Measurements from ENCODE around the gene MAGI1.

The MAGI1 gene

DNA sequence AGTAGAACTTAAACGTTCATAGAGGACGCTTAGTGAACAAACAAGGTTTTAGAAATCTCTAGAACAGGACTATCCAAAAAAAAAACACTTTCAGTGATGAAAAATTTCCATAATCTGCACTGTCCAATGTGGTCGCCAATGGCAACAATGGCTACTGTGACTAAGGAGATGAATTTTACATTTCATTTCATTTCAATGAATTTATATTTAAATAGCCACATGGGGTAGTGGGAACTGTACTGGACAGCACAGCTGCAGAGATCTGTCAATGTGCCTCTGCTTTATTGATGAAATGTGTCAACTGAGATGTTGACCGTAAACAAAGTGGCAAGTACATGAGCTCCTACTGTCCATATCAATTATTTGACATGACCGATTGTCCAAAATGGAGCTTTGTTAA, 222.5 kb downstream of the MAGI1 start:
- intact Hi-C loops (cut with DNase I): no loop called here
- no peak for DNase-seq

DNA sequence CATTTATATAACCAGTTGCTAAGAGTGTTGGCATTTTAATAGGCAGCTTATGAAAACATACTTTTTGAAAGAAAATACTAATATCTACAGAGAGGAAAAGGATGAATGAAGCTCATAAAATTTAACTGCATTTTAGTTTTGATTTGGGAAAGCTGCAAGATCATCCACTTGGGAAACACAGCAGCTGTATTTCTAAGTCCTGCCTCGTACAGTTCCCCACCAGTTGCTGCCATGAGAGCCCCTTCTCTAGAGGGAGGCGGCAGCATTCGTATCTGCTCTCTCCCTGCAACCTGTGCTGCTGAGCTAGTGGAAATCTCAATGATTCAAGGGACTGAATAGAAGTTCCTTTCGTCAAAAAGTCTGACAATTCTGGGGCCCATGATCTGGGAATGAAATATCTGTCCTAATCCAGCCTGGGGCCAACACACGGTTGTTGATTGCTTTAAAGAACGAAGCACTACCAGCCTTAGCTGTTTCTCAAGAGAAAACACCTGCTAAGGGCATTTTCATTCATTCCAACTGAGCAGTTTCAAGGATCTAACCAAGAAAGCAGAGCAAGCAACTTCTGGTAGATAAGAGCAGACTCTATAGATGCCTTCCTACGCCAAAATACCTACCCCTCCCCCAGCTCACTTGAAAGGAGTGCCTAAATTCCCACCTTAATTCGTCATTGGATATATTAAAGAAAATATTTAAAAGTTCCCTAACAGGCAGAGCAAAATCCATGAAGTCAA, 223.7 kb downstream of the MAGI1 start:
- intact Hi-C loops (cut with DNase I): no loop called here
- no peak for DNase-seq

DNA sequence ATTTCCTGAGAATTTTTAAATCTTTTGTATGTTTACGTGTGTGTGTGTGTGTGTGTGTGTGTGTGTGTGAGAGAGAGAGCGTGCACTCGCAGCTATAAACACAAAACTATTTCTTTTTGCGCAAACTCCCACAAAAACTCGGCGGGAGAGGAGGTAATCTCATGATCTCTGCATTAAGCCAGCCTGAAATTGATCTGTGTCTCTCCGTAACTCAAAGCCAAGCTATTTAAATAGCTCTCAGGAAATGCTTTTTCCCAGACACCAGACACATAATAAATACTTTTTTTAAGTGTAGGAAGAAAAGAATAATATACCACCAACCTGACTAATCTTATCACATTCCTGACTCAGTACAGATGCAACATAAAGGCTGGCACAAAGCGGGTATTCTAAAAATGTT, 226.8 kb downstream of the MAGI1 start:
- intact Hi-C loops (cut with DNase I): no loop called here
- DNase-seq: no peak

DNA sequence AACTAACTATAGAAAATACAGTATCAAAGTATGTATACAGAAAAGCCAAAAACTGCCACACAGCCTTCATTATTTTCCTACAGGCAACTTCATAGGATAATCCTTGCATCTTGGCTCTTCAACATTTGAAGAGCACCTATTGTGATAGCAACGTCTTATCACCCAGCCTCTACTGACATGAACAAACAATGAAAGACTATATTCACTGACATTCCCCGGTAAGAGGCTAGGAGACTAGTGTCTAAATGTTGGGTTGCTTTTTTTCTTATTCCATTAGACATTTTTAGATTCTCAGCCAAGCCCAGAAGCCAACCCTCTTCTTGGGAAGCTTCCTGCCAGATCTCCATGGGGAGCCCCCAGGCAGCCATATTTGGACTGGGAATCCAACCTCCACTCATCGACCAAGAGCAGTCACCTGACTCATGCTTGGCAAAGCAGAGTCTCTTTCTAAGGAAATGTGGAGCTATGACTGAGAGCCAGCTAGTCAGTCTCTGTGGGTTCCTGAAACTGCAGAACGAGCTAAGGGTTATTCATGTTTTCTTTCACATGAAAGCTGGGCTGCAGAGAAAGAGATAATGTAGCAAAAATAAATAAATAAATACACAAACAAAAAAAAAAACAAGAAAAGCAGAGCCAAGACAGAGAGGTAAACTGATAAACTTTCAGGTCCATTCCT, 227.5 kb downstream of the MAGI1 start:
- intact Hi-C loops (cut with DNase I): no loop called here
- DNase-seq: peak in 4 of 10 donors; percentile 9 to 68 (median 25)

DNA sequence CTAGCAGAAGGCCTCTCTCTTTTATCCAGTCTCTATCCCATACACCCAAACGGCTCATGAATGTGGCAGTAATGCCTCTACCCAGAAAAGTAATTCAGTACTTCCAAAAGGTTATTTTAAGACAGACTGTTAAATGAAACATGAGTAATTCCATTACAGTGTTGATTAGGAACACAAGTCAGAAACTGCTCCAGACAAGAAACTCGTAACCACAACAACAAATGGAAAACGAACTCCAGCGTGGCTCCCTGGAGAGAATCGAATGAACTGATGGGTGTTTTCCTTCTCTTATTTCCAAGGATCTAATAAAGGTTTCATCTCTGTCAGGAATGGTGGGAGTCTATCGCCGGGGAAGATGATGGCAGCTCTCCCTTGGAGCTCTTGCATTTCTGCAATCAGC, 228.4 kb downstream of the MAGI1 start:
- intact Hi-C loops (cut with DNase I): no loop called here
- no peak for DNase-seq

DNA sequence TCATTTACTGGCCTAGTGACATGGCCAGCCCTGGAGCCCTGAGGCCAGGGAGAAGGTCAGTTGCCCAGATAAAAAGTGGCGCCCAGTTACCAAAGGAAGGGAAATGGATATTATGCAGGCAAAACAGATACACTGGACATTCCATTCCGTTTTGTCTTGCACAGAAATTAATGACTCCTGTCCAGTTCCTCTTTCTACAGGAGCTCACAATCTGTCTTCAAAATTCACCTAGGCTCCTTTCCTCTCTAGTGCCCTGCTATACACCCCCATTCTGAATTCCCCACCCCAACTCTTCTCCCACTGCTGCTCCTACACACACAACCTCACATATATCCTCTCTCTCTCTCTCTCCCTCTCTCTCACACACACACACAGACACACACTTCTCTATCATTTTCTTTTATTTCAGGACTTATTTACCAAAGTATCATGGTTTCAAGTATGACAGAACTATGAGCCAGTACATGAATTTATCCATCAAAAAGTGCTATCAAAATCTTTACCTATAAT, 229.0 kb downstream of the MAGI1 start:
- intact Hi-C loops (cut with DNase I): no loop called here
- no peak for DNase-seq

DNA sequence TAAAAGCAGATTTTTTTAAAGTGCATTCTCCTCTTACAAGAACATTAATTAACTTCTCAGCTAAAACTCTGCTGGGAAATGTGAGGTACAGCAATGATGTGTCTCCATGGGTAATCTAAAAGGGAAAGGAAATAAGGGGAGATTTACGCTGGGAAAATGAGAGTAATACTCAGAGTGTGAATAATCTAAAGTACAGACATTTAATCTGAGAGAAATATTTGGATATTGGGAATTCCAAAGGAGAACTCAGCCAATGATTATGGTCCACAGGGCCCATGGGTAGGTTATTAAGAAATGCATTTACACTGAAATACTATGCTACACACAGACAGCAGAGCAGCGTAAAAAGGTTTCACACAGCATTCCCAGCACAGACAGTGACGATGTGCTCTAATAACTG, 229.9 kb downstream of the MAGI1 start:
- no peak for DNase-seq
- intact Hi-C loops (cut with DNase I): no loop called here

DNA sequence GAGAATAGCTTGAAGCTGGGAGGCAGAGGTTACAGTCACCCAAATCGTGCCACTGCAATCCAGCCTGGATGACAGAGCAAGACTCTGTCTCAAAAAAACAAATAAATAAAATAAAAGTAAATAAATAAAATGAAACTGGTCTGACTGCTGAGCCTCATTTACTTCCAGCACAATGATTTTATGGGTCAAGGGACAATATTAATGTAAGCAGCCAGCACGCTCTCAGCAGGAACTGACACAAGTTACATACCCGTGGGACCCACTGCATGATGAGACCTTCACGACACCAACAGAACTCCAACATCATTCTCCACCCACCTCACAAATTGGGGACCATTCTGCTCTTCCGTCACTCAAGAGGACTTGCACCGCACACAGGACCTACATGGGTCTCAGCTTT, 230.3 kb downstream of the MAGI1 start:
- no peak for DNase-seq
- intact Hi-C loops (cut with DNase I): no loop called here

DNA sequence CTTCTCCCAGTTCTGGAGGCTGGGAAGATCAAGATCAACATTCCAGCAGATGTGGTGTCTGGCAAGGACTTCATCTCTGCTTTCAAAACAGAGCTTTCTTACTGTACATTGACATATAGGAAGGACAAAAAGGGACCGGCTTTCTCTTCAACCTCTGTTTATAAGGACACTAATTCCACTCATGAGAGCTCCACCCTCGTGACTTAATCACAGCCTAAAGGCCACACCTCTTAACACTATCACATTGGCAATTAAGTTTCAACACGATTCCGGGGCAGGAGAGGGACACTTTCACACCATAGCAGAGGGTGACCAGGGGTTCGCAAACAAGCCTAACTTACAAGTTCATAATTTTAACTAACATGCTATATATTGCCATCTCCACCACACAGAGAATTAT, 231.5 kb downstream of the MAGI1 start:
- no peak for DNase-seq
- intact Hi-C loops (cut with DNase I): no loop called here

DNA sequence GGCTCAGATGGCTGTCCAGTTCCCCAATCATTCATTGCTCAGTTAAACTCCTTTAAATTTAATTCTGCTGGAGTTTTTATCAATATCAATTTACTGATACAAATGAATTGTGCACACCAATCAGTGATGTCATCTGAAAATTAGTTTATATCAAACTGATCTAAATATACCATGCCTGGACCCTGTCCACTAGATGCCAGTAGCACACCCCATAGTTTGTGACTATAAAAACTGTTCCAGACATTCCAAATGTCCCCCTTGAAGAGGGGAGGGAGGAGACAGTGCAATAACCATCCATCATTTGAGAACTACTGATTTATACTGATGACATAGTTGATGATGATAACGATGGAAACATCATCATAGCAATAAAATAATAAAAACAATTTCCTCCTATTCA, 232.1 kb downstream of the MAGI1 start:
- no peak for DNase-seq
- intact Hi-C loops (cut with DNase I): no loop called here

DNA sequence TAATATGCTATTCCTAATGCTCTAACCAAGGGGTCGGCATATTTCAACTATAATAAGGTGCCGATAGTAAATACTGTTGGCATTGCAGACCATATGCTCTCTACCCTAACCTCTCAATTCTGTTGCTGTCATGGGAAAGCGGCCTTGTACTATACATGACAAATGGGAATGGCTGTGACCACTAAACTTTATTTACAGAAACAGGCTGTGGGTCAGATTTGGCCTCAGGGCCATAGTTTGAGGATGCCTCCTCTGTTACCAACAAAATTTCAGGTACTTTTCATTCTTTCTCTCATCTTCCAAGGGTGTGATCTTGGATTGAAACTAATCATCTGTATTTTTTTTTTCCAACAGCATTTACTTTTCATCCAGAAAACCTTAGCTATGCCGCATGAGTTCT, 242.0 kb downstream of the MAGI1 start:
- intact Hi-C loops (cut with DNase I): no loop called here
- no peak for DNase-seq

DNA sequence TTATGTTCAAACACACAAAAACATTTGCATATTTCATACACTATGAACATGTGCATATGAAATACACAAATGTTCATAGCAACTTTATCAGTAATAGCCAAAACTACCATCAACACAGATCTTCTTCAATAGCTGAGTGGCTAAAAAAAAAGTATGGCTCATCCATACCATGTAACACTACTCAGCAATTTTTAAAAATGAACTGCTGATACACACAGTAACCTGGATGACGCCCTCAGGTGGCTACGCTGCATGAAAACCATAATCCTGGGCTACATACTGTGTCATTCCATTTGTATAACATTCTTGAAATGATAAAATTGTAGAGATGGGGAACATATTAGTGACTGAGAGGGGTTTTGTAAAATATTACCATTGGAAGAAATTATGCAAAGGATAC, 243.6 kb downstream of the MAGI1 start:
- intact Hi-C loops (cut with DNase I): no loop called here
- DNase-seq: no peak

DNA sequence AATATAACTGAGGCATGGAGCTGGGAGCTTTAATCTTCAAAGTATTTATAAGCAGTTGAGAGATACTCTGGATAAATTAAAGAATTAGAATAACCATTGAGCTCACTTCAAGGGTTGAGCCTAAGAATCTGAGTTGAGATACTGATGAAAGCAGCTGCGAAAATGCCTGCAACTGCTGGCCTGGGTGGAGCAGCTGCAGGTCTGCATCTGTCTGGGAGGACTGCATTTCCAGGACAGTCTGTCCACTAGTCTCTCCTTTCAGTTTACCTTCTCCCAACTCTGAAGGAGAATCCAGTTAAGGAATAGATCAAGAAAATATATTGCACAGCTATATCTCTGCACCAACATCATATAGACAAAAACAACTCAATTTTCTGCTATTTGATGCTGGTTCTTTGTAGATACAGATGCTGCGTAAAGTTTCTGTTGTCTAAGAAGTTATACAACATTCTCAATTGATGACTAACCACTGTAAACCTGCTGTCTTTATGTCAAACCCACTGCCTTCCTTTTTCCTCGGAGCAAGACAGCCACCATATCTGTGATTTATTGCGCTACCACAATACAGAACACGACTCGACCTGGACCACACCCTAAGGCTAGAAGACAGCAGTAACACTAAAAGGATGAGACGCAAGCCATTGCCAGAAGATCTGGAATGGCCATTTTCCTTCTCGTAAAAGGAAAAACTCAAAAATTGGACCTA, 245.1 kb downstream of the MAGI1 start:
- DNase-seq: no peak
- intact Hi-C loops (cut with DNase I): no loop called here

DNA sequence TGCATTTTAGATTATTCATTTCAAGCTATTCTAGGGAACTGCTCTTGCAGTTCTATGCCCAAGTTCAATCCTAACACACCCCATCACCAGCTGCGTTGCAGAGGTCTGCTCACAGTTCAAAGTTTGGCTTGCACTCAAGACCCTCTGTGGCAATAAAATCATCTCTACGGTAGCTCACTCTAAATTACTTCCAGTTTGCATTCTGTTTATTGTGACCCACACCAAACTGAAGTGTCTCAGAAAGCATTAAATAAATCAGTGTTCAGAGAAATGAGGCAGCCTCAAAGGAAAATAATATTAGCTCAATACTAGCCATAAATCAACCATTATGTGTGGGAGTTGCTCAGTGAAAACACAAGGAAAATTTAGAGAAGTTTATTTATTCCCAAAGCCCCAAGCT, 250.3 kb downstream of the MAGI1 start:
- DNase-seq: no peak
- intact Hi-C loops (cut with DNase I): loop anchor here (5.0 kb wide), 2 partner anchors 249 to 409 kb away; partner anchors contain the start of gene MAGI1

DNA sequence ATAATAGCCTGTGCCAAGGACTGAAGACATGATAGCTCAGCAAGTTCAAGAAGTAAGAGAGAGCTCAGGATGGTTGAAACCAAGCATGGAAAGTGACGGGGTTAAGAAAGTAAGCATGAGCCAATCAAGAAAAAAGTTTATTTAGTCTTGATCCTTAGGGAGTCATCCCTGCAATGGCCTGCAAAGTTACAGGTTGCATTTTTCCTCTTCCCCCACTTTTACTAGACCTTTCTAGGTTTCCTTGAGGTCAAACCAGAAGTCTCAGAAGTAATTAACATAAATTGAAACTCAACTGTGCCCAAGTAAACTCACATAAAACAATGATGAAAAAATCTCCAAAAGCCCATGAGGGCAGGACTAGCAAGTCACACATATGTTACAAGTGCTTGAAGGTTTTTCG, 250.9 kb downstream of the MAGI1 start:
- intact Hi-C loops (cut with DNase I): loop anchor here (5.0 kb wide), 2 partner anchors 249 to 409 kb away; partner anchors contain the start of gene MAGI1
- DNase-seq: no peak

DNA sequence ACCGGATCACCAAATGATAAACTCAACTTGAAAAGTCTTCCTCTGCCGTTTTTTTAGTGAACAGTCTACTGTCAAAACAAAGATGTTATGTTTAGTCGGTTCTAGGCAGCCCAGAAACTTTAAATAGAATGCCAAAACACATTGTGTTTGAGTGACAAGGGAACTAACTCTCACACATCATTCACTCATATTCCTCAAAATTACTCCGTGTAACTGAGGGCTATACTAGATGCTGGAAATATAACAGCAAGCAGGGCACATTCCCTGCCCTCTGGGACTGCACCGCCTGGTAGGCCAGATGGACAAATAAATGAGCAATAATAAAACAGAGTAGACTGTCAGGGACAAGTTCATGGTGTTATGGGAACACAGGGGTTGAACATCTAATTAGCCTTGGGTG, 251.4 kb downstream of the MAGI1 start:
- DNase-seq: no peak
- intact Hi-C loops (cut with DNase I): loop anchor here (5.0 kb wide), 2 partner anchors 250 to 410 kb away; partner anchors contain the start of gene MAGI1

DNA sequence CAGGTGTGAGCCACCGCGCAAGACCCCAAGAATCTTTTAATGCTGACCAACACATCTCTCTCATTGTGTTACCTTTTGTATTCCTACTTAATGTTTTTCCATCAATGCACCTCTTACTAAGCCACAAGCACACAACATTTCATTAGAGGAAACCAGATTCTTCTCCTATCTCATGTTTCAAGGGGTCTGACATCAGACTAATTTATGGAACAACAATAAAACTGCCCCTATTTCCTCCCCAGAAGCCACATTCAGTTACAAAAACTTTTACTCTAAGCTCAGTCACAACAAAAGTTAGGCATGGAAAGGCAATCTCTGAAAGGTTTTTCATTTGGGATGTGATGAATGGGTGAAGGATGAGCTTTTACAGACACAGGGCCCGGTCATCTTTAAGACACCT, 251.8 kb downstream of the MAGI1 start:
- no peak for DNase-seq
- intact Hi-C loops (cut with DNase I): loop anchor here (5.0 kb wide), 2 partner anchors 250 to 410 kb away; partner anchors contain the start of gene MAGI1

DNA sequence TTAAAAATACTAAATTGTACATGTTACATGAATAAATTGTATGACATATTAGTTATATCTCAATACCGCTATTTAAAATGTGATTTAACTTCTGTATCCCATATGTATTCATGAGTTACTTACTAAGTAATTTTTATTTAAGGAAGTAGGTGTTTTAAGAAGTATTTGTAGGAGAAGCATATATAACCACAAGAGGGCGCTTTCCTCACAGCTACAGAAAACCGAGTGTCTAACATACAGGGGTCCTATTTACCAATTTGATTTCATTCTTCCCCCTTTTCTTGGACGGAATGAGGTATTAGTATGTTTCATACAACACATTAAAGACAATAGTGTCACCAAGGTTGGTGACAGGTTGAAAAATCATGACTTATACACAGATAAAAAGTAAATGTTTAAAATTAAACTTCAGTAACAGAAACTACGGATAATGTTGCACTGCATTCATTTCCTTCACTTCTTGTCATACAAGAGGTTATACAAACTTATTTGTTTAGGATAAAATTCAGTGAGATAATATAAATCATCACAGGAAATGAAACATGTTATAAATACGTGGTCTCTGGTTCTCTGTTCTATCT, 253.6 kb downstream of the MAGI1 start:
- no peak for DNase-seq
- intact Hi-C loops (cut with DNase I): loop anchor here (1.0 to 5.0 kb wide), 4 partner anchors 130 to 412 kb away; partner anchors contain the start of gene MAGI1

DNA sequence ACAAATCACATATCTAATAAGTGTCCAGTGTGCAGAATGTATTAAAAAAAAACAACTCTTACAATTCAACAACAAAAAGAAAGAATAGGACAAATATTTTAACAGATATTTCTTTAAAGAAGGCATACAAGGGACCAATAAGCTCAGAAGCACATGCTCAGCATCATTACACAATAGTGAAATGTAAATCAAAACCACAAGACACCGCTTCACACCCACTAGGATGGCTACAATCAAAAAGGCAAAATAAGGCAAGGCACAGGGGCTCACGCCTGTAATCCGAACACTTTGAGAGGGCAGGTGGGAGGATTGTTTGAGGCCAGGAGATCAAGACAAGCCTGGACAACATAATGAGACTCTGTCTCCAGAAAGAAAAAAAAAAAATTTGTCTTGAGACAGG, 255.6 kb downstream of the MAGI1 start:
- intact Hi-C loops (cut with DNase I): no loop called here
- no peak for DNase-seq

DNA sequence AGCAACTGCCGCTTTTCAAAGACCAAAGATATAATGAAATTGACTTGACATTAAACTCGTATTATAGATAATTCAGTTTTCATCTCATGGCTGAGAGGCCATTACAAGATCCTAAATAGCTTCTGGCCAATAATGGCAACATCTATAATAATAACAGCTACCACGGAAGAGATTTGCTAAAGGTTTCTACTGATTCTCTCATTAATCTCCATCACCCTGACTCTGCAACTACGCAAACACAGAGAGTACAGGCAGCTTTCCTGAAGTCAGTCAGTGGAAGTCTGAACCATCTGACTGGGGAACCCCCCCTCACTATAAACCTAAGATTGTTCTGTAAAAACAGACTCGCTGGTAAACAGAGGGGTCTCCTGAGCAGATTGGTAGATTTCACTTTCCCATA, 257.1 kb downstream of the MAGI1 start:
- intact Hi-C loops (cut with DNase I): no loop called here
- no peak for DNase-seq

DNA sequence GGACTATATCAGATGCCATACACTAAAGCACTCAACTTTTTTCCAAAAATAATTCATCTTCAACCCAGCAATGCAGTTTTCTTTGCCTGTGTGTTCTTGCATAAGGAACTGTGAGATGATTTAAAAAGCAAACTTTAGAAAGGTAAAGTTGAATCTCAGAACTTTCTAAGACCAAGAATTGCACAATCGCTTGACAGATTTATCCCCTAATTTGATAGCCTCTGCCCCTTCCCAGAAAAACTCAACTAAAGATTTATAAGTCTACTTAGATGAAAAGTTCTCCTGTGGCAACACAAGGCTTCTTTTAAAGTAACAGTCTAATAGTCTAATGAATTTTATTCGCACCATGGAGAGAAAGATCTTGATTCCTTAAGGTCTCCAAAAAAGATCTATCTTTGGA, 259.3 kb downstream of the MAGI1 start:
- no peak for DNase-seq
- intact Hi-C loops (cut with DNase I): no loop called here

Measured in posterior cingulate gyrus (tissue), 11 donors.